ENCODE measurements around the gene RASD2.

The RASD2 gene

GRCh38 chr22:35519306-35520000, 21.2 kb upstream of the RASD2 start:
- no peak for DNase-seq

DNA sequence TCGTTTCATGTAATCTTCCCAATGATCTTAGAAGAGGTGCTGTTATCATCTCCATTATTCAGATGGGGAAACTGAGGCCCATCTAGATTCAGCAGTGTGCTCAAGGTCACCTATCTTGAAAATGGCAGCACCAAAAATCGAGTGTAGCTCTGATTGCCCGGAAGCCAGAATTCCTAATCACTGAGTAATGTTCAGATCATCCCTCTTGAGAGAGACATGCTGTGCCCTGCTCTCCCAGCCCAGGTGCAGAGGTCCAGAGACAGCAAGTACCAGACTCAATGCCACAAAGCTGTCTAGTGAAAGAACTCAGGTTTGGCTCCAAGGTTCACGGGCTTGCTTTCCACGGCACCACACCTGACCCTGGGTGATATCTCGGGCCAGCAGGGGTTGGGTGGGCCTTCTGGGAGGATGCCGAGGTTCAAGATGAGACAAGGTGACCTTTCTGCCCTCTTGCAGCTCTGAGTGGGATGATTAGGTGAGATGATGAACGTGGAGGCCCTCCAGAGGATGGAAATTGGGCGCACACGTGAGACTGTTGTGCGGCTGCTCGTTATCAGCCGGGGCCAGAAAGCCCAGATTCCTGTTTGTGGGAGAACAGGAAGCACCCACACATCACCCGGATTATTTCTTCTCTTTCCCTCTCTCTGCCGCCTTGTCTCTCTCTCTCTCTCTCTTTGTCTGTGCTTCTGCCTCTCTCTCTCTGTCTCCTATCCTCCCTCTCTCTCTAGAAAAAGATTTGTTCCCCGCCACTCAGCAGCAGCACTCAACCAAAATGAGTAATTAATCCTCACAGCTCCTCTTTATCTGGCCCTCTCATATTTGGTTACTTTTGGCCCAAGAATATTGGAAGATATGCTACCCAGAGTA, 19.0 kb upstream of the RASD2 start:
- no peak for DNase-seq

- no peak for DNase-seq
Measured at GRCh38 chr22:35522225-35523149, 18.1 kb upstream of the RASD2 start.

- no peak for DNase-seq
Measured at GRCh38 chr22:35523167-35523947, 17.3 kb upstream of the RASD2 start.

DNA sequence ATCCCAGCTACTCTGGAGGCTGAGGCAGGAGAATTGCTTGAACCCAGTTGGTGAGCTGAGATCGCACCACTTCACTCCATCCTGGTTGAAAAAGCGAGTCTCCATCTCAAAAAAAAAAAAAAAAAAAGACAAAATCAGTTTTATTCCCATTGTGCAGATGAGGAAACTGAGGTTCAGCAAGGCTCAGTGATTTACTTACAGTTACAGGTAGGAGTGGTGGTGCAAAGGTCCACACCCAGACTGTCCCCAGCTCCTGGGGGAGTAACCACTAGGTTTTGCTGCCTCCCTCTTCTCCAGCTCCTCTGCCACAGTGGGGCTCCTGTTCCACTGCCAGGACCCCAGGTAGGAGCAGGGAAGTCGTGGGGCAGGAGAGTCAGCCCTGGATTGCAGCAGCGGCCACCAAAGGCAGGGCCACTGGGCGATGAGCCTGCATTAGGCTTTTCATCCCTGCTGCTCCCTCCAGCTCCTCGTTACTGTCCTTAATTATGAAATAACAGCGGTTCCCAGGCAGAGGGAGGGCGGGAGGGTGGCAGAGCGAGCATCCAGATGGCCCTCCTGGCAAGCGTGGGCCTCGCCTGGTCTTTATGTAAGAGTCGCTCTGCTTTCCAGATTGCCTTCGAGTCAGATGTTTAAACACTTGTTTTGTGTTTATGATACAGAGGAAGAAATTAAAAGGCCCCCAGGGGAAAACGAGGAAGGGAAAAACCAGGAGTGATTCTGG, 15.5 kb upstream of the RASD2 start:
- DNase-seq, result no peak

DNA sequence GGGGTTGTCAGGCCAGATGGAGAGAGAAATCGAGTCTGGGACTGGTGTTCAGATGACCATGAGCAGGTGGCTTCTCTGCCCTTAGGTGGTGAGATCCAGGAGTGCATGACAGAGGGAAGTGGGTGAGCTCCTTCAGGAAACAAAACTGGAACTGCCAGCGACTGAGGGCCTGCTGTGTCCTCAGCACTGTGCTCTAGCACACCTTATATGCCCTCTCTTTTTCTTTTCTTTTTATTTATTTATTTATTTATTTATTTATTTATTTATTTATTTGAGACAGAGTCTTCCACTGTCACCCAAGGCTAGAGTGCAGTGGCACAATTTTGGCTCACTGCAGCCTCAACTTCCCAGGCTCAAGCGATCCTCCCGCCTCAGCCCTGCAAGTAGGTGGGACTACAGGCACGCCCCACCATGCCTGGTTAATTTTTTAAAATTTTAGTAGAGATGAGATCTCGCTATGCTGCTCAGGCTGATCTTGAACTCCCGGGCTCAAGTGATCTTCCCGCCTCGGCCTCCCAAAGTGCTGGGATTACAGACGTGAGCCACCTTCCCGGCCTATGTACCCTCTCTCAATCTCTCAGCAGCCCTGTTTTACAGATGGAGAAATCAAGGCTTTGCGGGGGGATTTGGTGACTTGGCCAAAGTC, 14.8 kb upstream of the RASD2 start:
- no peak for DNase-seq

DNA sequence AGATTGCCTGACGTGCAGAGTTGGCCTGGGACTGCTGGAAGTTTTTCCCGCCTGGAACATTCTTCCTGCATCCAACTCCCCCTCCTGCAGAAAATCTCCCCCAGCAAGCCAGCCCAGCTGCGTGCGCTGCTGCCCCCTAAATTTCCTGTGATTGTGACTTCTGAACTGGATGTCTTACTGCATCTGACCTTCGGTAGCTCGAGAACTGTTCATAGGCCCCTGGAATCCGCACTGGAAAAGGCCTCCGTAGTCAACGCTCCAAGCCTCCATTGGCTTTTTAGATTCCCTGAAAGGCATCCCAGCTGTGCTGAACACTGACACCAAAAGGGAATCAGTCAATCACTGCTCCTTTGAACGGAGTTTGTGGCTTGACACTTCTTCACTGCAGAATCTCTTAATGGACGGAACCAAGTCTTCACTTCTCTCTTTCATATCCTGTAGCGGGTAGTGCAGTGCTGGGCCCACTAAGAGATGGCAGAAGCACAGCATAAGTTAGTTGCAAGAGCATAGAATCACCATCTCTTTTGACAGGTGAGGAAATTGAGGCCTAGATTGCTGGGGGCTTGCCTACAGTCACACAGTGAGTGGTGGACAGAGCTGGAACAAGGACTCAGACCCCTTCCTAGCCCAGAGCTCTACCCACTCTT, 14.2 kb upstream of the RASD2 start:
- DNase-seq, result no peak

DNA sequence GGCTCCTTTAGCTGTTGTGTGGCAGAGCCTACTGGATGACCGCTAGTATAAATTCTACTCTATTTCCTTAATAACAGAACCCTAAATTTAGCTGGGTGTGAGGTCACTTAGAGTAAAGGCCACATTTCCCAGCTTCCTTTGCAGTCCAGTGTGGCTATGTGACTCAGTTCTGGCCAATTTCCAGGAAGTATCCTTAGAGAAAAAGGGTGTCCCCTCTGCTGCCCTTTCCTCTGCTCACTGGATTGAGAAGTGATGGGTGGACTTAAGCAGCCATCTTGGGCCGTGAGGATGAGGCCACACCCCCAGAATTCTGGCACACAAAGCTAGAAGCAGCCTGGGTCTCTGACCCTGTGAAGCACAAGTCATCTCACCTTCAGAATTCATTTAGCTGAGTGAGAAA, 11.7 kb upstream of the RASD2 start:
- no peak for DNase-seq

DNA sequence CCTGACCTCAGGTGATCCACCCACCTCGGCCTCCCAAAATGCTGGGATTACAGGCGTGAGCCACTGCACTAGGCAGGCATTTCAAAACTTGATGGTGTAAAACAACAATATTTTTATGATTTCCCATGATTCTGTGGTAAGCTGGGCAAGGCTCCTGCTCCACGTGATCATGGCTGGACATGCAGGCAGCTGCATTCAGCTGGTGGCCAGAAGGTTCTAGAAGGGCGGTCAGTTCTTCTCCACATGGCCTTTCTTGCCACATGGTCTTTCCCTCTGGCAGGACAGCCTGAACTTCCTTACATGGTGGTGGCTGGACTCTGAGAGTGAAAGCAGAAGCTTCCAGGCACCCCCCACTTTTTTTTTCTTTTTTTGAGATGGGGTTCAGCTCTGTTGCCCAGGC, 9.9 kb upstream of the RASD2 start:
- DNase-seq, result no peak

GRCh38 chr22:35531202-35531601, 9.4 kb upstream of the RASD2 start:
- DNase-seq, result no peak

DNA sequence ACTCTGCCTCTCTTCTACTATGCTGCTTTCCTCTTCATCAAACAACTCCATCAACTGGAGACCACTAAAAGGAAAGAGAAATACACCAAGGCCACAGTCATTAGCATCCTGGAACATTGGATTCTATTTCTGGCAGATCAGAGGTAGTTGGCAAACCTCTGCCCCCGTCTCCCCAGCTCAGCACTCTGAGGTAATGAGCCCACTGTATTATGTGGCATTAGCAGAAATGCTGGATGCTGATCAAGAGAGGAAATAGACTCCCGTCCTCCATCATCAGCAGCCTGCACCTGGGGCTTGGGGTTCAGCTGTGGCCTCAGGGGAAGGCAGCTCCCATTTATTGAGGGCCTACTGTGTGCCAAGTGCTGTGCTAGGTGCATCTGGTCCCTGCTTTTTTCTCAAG, 9.0 kb upstream of the RASD2 start:
- no peak for DNase-seq

- DNase-seq, result no peak
Measured at GRCh38 chr22:35533365-35534029, 7.1 kb upstream of the RASD2 start.

DNA sequence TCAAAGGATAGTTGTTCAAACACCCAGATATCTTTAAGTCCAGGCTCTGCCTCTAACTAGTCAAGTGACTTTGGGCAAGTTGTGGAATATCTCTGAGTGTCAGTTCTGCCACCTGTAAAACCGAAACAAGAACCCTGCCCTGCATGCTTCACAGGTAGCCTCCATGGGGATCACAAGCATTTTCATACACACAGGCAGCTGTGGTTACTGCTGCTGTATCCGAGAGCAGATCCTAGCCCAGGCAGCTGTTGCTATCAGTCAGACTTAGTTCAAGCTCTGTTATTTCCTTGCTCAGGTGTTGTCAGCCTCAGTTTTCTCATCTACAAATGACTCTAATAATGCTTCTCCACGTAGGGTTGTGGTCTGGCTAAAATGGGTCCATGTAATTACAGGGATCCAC, 6.5 kb upstream of the RASD2 start:
- DNase-seq, result no peak

DNA sequence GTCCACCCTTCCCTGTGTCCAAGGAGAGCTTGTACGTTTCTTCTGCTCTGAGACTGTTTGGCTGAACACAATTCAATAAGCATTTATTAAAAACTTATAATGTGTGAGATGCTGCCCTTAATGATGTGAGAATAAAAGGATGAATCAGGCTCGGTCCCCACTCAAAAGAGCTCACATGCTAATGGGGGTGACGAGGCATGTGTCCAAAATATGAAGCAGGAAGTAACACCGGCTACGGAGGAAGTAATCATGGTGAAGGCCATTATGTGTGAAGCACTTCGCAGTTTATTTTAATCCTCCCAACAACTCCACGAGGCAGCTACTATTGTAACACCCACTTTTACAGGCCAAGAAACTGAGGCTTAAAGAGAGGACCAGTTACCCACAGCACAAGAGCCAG, 3.4 kb upstream of the RASD2 start:
- DNase-seq, result no peak

GRCh38 chr22:35538801-35539321, 1.8 kb upstream of the RASD2 start:
- DNase-seq, result peak; percentile 14 to 21

- no peak for DNase-seq
Measured at GRCh38 chr22:35539487-35539886, 1.1 kb upstream of the RASD2 start.

DNA sequence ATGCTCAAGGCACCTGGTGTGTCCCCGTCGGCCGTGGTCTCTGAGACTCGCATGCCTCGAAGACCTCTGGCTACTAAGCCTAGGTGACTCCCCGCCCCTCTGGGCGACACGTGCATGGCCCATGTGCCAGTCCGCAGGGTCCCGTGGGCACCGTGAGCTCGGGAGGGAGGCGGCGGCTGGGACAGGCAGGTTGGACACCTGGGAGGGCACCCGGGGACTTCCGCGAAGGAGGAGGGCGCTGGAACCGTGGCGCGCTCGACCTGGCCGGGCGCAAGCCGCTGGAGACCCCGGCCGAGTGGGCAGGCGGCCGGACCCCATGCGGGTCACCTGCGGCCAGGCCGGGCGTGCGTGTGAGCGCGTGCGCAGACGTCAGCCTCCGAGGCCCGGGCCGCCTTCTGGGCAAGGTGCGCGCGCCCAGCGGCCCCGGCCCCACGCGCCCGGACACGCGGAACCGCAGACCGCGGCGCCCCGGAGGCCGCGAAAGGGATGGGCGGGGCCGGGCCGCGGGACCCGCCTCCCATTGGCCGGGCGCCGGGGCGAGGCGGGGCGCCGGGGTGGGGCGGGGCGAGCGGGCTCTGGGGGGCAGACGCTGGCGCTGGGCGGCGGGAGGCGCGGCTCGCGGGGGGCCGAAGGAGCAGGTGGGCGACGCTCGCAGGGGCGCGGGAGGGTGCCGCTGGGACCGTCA, 579 bp upstream of the RASD2 start:
- DNase-seq, result peak; percentile 48 to 49

DNA sequence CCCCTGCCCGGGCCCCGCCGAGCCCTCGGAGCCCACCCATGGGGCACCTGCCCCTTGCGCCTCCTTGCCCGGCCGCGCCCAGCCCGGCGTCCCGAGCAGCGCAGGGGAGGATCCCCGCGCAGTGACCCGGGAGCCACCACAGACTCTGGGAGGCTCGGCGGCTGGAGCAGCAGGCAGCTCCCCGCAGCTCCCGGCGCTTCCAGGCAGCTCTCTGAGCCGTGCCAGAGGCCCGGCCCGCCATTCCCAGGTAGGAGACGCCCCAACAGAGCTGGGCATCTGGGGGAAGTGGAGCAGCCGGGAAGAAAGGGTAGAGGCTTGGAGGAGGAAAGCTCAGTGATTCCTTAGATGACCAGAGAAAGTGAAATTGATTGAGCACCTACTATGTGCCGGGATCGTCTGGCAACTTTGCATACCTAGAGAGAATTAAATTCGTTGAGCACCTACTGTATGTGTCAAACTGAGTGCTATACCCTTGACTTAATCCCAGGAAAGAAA, 670 bp downstream of the RASD2 start:
- no peak for DNase-seq

All from activated CD4-positive, alpha-beta T cell treated with anti-CD3 and anti-CD28 coated beads, Interleukin-2, amount 50 U/mL, for 4 hours (primary cell).